HS-5 (cell line): ENCODE measurements around the gene GPA33.

Source experiments
- DNase-seq: peaks from one replicate; pipeline ENCODE4 v3.0.0-alpha.2; 2012; ENCODE audit warnings: low read depth

Gene GPA33

DNA sequence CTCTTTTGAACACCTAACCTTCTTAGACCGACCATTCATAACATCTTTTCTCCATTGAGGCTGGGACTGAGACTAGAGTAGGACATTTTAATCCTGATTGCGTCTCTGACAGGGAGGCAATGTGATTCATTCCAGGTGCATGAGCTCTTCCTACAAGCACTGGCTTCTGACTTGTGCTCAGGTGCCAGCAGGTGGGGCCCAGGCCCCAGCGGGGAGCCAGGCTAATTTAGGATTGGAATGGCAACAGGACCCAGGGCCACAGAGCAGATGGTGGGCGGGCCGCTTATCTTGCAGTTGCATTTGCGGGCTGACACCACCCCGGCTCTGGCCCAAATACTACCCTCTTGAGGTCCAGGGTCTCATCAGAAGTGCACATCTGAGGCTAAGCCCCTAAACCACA is 4.1 kb downstream of the GPA33 start:
- DNase-seq, result no peak

DNA sequence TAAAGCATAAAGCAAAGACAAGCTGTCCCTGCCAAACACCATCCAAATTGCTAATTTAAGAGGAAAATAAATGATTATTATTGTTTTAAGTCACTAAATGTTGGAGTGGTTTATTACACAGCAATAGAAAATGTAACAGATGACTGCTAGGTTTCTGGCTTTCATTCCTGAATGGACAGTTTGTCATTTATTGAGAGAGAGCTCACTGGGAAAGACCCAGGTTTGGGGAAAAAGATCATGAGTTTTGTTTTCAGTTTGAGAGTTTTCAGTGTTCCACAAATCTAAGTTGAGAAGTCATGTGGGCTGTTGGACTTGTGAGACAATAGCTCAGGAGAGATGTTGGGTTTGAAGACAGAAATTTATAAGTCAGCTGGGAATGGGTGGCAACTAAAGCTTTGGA is 5.4 kb downstream of the GPA33 start:
- no peak for DNase-seq

- no peak for DNase-seq
Measured at GRCh38 chr1:167083871-167084270, 6.3 kb downstream of the GPA33 start.

- no peak for DNase-seq
Measured at GRCh38 chr1:167083066-167083665, 7.0 kb downstream of the GPA33 start.

GRCh38 chr1:167082511-167083027 is 7.6 kb downstream of the GPA33 start:
- no peak for DNase-seq

DNA sequence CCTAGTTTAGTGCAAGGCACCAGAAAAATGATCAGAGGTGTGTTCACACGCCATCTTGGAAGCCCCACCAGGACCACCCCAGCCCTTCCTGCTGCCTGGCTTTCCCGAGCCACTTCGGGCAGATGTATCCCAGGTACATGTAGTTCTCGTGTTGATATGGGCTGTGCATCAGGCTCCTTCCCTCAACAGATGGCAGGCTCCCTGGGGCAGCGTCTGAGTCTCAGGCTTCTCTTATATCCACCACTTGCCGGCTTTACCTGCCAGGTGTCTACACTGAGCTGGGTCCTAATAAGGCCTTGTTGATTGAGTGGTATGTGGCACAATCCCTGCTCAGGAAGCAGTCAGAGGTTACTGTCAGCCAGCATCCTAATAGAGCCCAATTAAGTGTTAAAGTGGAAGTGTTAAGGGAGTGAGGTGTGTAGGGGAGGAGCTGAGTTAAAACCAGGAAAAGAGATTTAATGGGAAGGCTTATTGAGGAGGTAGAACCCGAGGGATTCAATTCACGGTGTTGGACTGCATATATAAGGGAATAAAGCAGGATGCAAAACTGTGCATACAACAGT is 8.5 kb downstream of the GPA33 start:
- no peak for DNase-seq

GRCh38 chr1:167077868-167078210 is 12.3 kb downstream of the GPA33 start:
- DNase-seq, result no peak

- no peak for DNase-seq
Measured at GRCh38 chr1:167077128-167077867, 12.9 kb downstream of the GPA33 start.

DNA sequence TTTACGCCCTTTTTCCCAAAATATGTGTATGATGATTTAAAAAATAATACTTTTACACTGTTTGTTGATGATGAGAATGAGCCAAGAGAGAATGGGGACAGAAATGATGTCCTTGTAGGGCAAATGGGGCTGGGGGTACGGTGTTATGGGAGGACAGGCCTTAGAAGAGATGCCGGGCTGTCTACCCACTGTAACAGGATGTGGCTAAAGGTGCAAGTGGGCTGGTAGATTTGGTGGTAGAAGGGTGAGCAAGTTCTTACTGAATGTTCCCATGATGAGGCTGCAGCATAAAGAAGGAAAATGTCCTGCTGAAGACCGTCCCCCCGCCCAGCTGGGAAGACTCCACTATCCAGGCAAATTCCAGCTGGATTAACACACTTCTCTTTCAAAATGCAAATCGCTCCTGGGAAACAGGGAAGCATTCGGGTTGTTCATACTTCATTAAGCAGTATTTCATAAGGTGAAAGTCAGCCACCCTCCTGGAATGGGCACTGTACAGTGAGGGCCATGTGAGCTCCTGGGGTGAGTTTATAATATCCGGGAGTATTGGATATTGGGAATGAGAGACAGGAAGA is 14.0 kb downstream of the GPA33 start:
- no peak for DNase-seq

- no peak for DNase-seq
Measured at GRCh38 chr1:167071286-167071685, 18.9 kb downstream of the GPA33 start.

GRCh38 chr1:167068761-167069160 is 21.4 kb downstream of the GPA33 start:
- DNase-seq, result no peak

DNA sequence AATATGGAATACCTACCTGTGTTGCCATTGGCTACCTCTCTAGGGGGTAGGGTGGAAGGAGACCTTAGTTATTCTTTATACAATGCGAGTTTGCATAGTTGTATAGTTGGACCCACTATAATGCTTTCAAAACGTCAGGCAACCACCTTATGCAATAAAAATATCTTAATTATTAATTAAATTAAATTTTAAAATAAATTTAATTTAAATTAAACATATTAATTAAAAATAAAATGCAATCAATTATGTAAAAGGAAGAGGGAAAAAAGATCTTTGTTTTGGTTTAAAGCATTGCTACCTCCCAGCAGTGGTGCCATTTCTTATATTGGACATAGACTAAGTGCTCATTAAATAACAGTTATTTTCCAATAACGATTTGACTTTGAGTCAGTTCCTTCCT is 22.3 kb downstream of the GPA33 start:
- no peak for DNase-seq

- no peak for DNase-seq
Measured at GRCh38 chr1:167066333-167067122, 23.6 kb downstream of the GPA33 start.

GRCh38 chr1:167065471-167065870 is 24.7 kb downstream of the GPA33 start:
- no peak for DNase-seq

DNA sequence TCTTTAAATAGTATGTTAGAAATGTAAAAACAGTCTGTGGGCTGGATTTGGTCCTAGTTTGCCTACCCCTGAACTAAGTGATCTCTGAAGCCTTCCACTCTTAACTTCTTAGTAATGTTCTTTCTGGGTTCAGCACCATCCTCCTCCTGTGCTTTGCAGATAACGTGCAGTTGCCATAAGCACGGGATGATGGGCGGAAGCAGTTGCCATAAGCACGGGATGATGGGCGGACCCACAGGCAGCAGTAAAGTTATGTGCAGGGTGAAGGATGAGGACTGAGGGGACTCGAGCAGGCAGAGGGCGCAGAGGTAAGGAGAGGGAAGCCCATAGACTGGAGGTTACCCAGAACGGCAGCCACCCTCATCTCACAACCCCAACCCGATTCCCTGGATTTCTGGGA is 25.6 kb downstream of the GPA33 start:
- DNase-seq, result no peak

- DNase-seq, result no peak
Measured at GRCh38 chr1:167061073-167061464, 29.1 kb downstream of the GPA33 start.

GRCh38 chr1:167060141-167061072 is 29.8 kb downstream of the GPA33 start:
- DNase-seq, result no peak

DNA sequence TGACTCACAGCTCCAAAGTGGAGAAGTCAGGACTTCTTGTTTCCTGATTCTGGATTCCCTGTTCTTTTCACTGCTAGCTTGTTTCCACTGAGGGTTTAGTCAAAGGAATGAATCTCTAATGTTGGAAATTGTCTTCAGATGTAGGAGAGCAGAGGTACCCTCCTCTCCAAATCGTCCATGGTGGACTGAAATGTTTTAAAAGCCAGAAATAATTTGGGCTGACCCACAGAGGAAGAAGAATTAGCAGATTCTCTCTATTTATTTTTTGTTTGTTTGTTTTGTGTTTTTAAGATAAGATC is 30.4 kb downstream of the GPA33 start:
- no peak for DNase-seq

DNA sequence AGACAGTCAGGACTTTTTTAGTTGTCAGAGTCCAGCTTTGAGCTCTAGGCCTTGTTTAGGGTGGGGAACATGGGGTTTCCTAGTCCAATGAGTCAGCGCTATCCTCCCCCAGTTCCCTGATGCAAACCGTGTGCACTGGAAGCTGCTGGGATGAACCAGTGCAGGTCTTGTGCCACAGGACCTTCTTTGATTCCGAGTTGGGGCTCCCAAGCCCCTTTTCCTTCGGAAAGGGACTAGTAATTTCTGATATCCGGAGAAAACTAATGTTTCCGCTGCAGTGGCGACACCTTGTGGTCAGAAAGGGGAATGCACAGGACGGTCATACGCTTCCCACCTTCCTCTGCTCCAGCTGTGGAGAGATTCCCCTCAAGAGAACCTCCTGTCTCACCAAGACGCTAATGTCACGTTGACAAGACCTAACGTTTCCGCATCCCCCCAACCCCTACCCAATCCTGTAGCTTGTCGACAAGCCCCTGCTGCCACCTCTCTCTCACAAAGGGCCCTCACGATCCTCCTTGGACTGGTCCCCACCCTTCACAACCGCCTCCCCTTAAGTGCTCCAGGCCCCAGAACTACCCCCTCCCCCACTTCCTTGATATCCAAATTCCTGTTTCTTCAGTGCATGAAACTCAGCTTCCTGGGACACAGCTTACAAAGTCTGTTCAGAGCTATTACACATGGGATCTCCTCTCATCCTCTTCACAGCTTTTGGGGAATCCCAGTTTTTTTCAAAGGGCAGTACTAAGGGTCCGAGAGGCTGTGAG is 30.9 kb downstream of the GPA33 start:
- DNase-seq, result peak; percentile 33

DNA sequence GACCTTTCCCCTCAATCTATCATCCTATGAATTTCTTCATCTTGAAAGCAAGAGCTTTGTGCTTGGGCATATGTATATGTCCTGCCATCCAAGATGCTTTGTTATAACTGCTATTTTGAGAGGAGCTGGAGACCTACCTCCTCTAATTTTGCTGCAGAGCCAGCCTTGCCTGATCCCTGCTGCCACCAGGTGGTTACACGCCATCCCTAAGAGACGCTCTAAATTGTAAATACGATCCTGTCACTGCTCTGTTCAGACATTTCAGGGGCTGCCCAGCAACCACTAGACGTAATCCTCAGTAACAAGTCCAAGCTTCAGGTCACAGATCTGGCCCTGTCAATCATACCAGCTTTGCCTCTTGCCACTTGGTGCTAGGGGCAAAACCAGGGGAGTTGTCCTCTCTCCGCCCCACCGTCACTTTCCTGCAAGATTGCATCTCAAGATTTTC is 32.9 kb downstream of the GPA33 start:
- DNase-seq, result no peak
